PC-9 (cell line): ENCODE measurements around the gene POLD2. TPM values are rescaled to one million over a fixed set of nuclear protein-coding genes. Genes with fewer than 3 reads are reported as not detected.

ENCODE experiments used
- BruUV-seq: library from RNA; stranded (reverse); fragments of 400-500 nt; replicated peaks from 2 replicates; lab custom pipeline; 2021; lab: Mats Ljungman, UMichigan
- CTCF ChIA-PET: fragments of 300-600 bp; sonication (Branson Sonifier 250); formaldehyde crosslinking; loops from one replicate; lab custom pipeline; 2022; ENCODE audit warnings: antibody characterized with exemption; lab: Charles Lee
- POLR2A ChIA-PET: fragments of 300-600 bp; sonication (Branson Sonifier 250); formaldehyde crosslinking; loops from one replicate; lab custom pipeline; 2022; ENCODE audit warnings: antibody characterized with exemption; ENCODE audit not compliant: unreplicated experiment; lab: Charles Lee
- DNase-seq, 2 experiments: peaks; one replicate each; pipeline versions ENCODE4 v3.0.0 to v3.0.0-alpha.2; 2015 to 2022; ENCODE audit warnings: mixed read lengths in 1 of 2
- H2AFZ ChIP-seq: fragments of 200-600 bp; sonication (generic); 2 replicates; pipeline ENCODE4 v1.8.1; 2017; ENCODE audit warnings: antibody characterized with exemption
- H3F3A ChIP-seq: fragments of 200-600 bp; sonication (generic); 2 replicates; pipeline ENCODE4 v1.8.1; 2017; ENCODE audit warnings: antibody characterized with exemption, mild to moderate bottlenecking, low read depth; ENCODE audit not compliant: insufficient read depth
- H3K27ac ChIP-seq: fragments of 200-600 bp; sonication (generic); 2 replicates; pipeline ENCODE4 v1.6.1; 2016; ENCODE audit warnings: mixed run types
- H3K27me3 ChIP-seq: fragments of 200-600 bp; sonication (generic); 2 replicates; pipeline ENCODE4 v1.6.1; 2016; ENCODE audit warnings: low read depth, mixed run types; ENCODE audit not compliant: insufficient read depth
- H3K36me3 ChIP-seq: fragments of 200-600 bp; sonication (generic); 2 replicates; pipeline ENCODE4 v1.6.1; 2016; ENCODE audit warnings: low read depth, mixed run types
- H3K4me1 ChIP-seq: fragments of 200-600 bp; sonication (generic); replicated peaks from 2 replicates; pipeline ENCODE4 v1.6.1; 2016; ENCODE audit warnings: mixed run types; ENCODE audit not compliant: insufficient read depth
- H3K4me2 ChIP-seq: fragments of 200-600 bp; sonication (generic); 2 replicates; pipeline ENCODE4 v1.6.1; 2017; ENCODE audit warnings: mixed run types
- H3K4me3 ChIP-seq: fragments of 200-600 bp; sonication (generic); 2 replicates; pipeline ENCODE4 v1.6.1; 2016; ENCODE audit warnings: mixed run types
- H3K79me2 ChIP-seq: fragments of 200-600 bp; sonication (generic); 2 replicates; pipeline ENCODE4 v1.6.1; 2017; ENCODE audit warnings: low read depth, mixed run types
- H3K9me2 ChIP-seq: fragments of 200-600 bp; sonication (generic); 2 replicates; pipeline ENCODE4 v1.8.1; 2017; ENCODE audit warnings: mild to moderate bottlenecking; ENCODE audit not compliant: insufficient read depth
- H3K9me3 ChIP-seq: fragments of 200-600 bp; sonication (generic); 2 replicates; pipeline ENCODE4 v1.8.1; 2016; ENCODE audit warnings: low read depth; ENCODE audit not compliant: insufficient read depth
- H4K20me1 ChIP-seq: fragments of 200-600 bp; sonication (generic); 2 replicates; pipeline ENCODE4 v1.8.1; 2017; ENCODE audit not compliant: insufficient read depth
- EZH2 ChIP-seq: fragments of 200-600 bp; sonication (generic); IDR thresholded peaks from 2 replicates; pipeline ENCODE4 v1.8.0; 2017; ENCODE audit warnings: antibody characterized with exemption, low read depth
- intact Hi-C: fragments of 100-400 bp; cut with micrococcal nuclease; formaldehyde crosslinking; loops from one replicate; pipeline ENCODE4 v1.10.0; 2022; ENCODE audit not compliant: unreplicated experiment
- total RNA-seq: library from RNA; stranded (reverse); gene quantifications from 2 replicates; pipeline ENCODE4 v1.2.3, GENCODE V29; 2021
- TF ChIP-seq, protein P1 (sequence below): fragments of 200-600 bp; sonication (generic); conservative IDR thresholded peaks from 2 replicates; pipeline ENCODE4 v1.6.1; 2017; ENCODE audit warnings: mixed run types, antibody characterized with exemption, mild to moderate bottlenecking, moderate library complexity

POLD2 gene
- total RNA-seq, 1 experiment from 2014 or later = 249 TPM

DNA sequence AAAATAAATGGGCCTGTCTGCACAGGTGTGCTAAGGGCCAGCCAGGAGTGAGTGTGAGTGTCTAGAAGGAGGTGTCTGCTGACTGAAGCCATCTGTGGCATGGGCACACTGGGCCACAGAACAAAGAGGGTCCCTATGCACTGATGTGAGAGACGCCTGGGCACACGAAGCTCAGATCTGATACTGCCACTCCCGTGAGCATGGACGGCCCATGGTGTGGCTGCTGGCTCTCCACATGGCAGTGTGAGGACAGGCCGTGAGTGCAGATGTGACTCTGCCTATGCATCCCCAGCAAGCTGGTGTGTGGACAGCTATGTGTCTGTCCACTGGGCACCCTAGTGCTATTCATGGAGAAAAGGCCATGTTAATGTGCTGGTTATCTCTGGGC, 30.6 kb upstream of the POLD2 start:
- Histone ChIP-seq H4K20me1 (no peaks in the 10 kb centered on the region), H3K79me2 (no peaks in the 10 kb centered on the region), H3K4me3 (no peak overlapping the region), H3K27ac (no peak overlapping the region), H3F3A (no peaks in the 10 kb centered on the region), H3K4me2 (no peak overlapping the region), H3K27me3 (no peaks in the 10 kb centered on the region), H2AFZ (no peak overlapping the region), H3K9me2 (no peaks in the 10 kb centered on the region), H3K36me3 (no peaks in the 10 kb centered on the region), H3K4me1 (peaks cover 14% of the 10 kb centered on the region), H3K9me3 (no peaks in the 10 kb centered on the region)
- no peak for DNase-seq
- TF ChIP-seq, protein P1, sequence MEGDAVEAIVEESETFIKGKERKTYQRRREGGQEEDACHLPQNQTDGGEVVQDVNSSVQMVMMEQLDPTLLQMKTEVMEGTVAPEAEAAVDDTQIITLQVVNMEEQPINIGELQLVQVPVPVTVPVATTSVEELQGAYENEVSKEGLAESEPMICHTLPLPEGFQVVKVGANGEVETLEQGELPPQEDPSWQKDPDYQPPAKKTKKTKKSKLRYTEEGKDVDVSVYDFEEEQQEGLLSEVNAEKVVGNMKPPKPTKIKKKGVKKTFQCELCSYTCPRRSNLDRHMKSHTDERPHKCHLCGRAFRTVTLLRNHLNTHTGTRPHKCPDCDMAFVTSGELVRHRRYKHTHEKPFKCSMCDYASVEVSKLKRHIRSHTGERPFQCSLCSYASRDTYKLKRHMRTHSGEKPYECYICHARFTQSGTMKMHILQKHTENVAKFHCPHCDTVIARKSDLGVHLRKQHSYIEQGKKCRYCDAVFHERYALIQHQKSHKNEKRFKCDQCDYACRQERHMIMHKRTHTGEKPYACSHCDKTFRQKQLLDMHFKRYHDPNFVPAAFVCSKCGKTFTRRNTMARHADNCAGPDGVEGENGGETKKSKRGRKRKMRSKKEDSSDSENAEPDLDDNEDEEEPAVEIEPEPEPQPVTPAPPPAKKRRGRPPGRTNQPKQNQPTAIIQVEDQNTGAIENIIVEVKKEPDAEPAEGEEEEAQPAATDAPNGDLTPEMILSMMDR = no peak
- TF ChIP-seq EZH2 = no peak
- intact Hi-C loops = no loop called here
- BruUV-seq = no TSS peak
- CTCF ChIA-PET = no interaction called here
- POLR2A ChIA-PET = no interaction called here

GRCh38 chr7:44152971-44153947, 29.9 kb upstream of the POLD2 start:
- no TSS peak for BruUV-seq
- no peaks in the 10 kb centered on the region for H3K27me3 ChIP-seq
- no peak for TF ChIP-seq EZH2
- TF ChIP-seq, protein P1 = no peak
- ChIA-PET CTCF (interaction anchor here (1.1 kb wide), 1 partner anchor 30 kb away, joined by 9 read pairs; no protein-coding TSS in a partner anchor), POLR2A (interaction anchor here (0.6 kb wide), 1 partner anchor 644 kb away, joined by 7 read pairs; no protein-coding TSS in a partner anchor)
- H2AFZ ChIP-seq = no peak overlapping the region
- no peak overlapping the region for H3K4me2 ChIP-seq
- H3K27ac ChIP-seq = no peak overlapping the region
- H3K79me2 ChIP-seq = no peaks in the 10 kb centered on the region
- no peaks in the 10 kb centered on the region for H4K20me1 ChIP-seq
- no peaks in the 10 kb centered on the region for H3K9me2 ChIP-seq
- H3K36me3 ChIP-seq = no peaks in the 10 kb centered on the region
- intact Hi-C loops = no loop called here
- H3K4me3 ChIP-seq = no peak overlapping the region
- H3K4me1 ChIP-seq = peaks cover 14% of the 10 kb centered on the region
- H3K9me3 ChIP-seq = no peaks in the 10 kb centered on the region
- DNase-seq = no peak
- H3F3A ChIP-seq = no peaks in the 10 kb centered on the region

- POLR2A ChIA-PET = no interaction called here
- Histone ChIP-seq H3K4me1 (peaks cover 14% of the 10 kb centered on the region), H3K9me3 (no peaks in the 10 kb centered on the region), H4K20me1 (no peaks in the 10 kb centered on the region), H3K4me2 (no peak overlapping the region), H3K27ac (no peak overlapping the region), H3K9me2 (no peaks in the 10 kb centered on the region), H3K79me2 (no peaks in the 10 kb centered on the region), H2AFZ (no peak overlapping the region), H3K36me3 (no peaks in the 10 kb centered on the region), H3K4me3 (no peak overlapping the region), H3K27me3 (no peaks in the 10 kb centered on the region), H3F3A (no peaks in the 10 kb centered on the region)
- CTCF ChIA-PET = no interaction called here
- intact Hi-C loops = no loop called here
- TF ChIP-seq EZH2 = no peak
- TF ChIP-seq, protein P1 = no peak
- BruUV-seq = no TSS peak
- no peak for DNase-seq
Measured at GRCh38 chr7:44151956-44152355, 28.6 kb upstream of the POLD2 start.
